ENCODE data around the gene MALSU1. TPM values are rescaled to one million over a fixed set of nuclear protein-coding genes. Genes with fewer than 3 reads are reported as not detected.

The MALSU1 gene
- 100 to 1,000 TPM in 2 of 4 donors, 10 to 100 TPM in 2; 79.5 to 109 (median 98.3) TPM for total RNA-seq
- polyA plus RNA-seq = 100 to 1,000 TPM in 1 of 3 donors, 10 to 100 TPM in 2; 65.2 to 108 (median 75.2) TPM
- long read RNA-seq, donor 1, transcript MALSU1-202 (4 exons, 3,044 nt) = major isoform, 19 of 22 reads
- long read RNA-seq, donor 1, partial matches to known transcripts = 1 of 22 reads
- long read RNA-seq, donor 1, other reads (novel, unspliced or antisense) = 2 of 22 reads
- long read RNA-seq, donor 2, transcript MALSU1-202 (4 exons, 3,044 nt) = major isoform, 32 of 34 reads
- long read RNA-seq, donor 2, partial matches to known transcripts = 0 of 34 reads
- long read RNA-seq, donor 2, other reads (novel, unspliced or antisense) = 2 of 34 reads

DNA sequence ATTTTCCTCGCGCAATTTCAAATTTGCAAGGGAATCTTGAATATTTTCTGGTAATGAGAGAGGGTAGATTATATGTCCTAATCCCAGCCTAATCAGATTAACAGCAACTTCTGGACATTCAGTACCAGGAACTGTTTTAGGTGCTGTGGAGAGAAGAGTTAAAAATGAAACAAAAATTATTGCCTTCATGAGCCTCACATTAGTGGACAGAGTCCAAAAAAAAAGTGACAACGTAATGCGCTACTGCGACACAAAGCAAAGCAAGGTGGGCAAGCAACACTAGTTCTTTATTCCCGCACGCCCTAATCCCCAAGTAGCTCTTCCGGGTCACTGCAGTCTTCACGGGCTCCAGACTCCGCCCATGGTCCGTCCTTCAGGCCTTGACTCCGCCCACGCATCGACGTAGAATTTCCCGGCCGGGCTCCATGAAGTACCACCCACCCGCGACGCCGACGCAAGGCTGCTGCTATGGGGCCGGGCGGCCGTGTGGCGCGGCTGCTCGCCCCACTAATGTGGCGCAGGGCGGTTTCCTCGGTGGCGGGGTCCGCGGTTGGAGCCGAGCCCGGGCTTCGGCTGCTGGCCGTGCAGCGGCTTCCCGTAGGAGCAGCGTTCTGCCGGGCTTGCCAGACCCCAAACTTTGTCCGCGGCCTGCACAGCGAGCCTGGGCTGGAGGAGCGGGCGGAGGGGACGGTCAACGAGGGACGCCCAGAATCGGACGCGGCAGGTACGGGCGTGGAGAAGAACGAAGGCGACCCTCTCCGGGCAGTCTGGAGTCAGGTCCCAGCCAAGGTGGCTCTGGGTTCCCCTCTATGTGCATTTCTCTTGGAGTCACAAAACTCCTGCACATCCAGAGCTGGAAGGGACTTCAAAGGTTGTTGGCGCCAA lies at the start of gene MALSU1:
MALSU1 (plus strand) TSS at position 455 of the 885 bp plus-strand sequence; CDS start at position 469, 14 bp downstream.
- Histone ChIP-seq H3K4me1 (peaks cover 20% of the 10 kb centered on the region), H3K9me3 (no peaks in the 10 kb centered on the region), H3K4me3 (peak within 1 kb of the TSS; percentile 81), H3K27ac (peak within 1 kb of the TSS; percentile 86), H3K36me3 (ENCODE audit: insufficient read depth in 1 of 2, low read depth in 1 of 2) (peaks cover 5 to 28% of the 10 kb centered on the region in 2 donors), H3K27me3 (ENCODE audit: insufficient read depth in 3 of 3, low read length in 2 of 3) (no peaks in the 10 kb centered on the region)
- 0 to 2% (median 1%) methylated on average over 59 of the region's 59 CpGs for WGBS, 3 donors
- peak; percentile 100 for ATAC-seq
- DNase-seq = peak; percentile 97 to 98
- intact Hi-C loops (cut with DNase I) = no loop called here
- TF ChIP-seq, protein P1, sequence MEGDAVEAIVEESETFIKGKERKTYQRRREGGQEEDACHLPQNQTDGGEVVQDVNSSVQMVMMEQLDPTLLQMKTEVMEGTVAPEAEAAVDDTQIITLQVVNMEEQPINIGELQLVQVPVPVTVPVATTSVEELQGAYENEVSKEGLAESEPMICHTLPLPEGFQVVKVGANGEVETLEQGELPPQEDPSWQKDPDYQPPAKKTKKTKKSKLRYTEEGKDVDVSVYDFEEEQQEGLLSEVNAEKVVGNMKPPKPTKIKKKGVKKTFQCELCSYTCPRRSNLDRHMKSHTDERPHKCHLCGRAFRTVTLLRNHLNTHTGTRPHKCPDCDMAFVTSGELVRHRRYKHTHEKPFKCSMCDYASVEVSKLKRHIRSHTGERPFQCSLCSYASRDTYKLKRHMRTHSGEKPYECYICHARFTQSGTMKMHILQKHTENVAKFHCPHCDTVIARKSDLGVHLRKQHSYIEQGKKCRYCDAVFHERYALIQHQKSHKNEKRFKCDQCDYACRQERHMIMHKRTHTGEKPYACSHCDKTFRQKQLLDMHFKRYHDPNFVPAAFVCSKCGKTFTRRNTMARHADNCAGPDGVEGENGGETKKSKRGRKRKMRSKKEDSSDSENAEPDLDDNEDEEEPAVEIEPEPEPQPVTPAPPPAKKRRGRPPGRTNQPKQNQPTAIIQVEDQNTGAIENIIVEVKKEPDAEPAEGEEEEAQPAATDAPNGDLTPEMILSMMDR (IDR thresholded peaks at IDR 0.05) = no peak

- Histone ChIP-seq H3K27ac (no peak overlapping the region), H3K36me3 (ENCODE audit: insufficient read depth in 1 of 2, low read depth in 1 of 2) (peaks cover 0 to 3% of the 10 kb centered on the region in 2 donors), H3K9me3 (peaks cover 3% of the 10 kb centered on the region), H3K4me3 (no peak overlapping the region), H3K27me3 (ENCODE audit: insufficient read depth in 3 of 3, low read length in 2 of 3) (peaks cover 0 to 14% (median 6%) of the 10 kb centered on the region in 3 donors), H3K4me1 (no peaks in the 10 kb centered on the region)
- DNase-seq (no peak), ATAC-seq (no peak)
- intact Hi-C loops (cut with DNase I) = no loop called here
- TF ChIP-seq, protein P1 (IDR thresholded peaks at IDR 0.05) = no peak
Measured at GRCh38 chr7:23249486-23249885, 49.7 kb upstream of the MALSU1 start.

DNA sequence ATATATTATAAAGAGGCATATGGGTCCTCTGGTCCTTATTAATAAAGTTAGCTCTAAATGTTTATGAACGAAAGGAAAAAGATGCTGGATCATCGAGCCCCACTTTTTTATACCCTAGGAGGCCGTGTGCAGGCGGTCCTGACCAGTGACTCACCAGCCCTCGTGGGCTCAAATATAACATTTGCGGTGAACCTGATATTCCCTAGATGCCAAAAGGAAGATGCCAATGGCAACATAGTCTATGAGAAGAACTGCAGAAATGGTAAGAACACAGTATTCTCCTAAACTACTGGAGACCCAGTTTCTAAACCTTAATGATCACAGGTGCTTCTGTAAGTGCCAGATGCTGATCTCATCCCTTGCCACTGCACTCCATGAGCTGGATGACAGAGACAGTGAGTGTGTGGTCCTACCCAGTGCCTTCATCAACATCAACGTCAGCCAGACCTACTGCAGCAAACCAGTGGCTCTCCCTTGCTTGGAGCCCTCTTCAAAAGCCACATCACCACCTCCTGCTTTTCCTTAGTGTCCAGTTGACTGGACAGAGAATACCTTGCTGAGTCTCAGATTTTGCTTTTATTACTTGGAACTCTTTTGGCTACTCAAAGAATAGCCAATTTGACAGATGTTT lies 45.0 kb upstream of the MALSU1 start:
- WGBS, 3 donors = 64 to 80% (median 67%) methylated on average over 7 of the region's 7 CpGs
- DNase-seq = no peak
- Histone ChIP-seq H3K4me1 (no peaks in the 10 kb centered on the region), H3K27ac (no peak overlapping the region), H3K4me3 (no peak overlapping the region), H3K9me3 (peaks cover 3% of the 10 kb centered on the region), H3K27me3 (ENCODE audit: insufficient read depth in 3 of 3, low read length in 2 of 3) (peaks cover 0 to 5% (median 0%) of the 10 kb centered on the region in 3 donors), H3K36me3 (ENCODE audit: insufficient read depth in 1 of 2, low read depth in 1 of 2) (peaks cover 0 to 12% of the 10 kb centered on the region in 2 donors)
- intact Hi-C loops (cut with DNase I) = no loop called here
- no peak for ATAC-seq
- TF ChIP-seq, protein P1 (IDR thresholded peaks at IDR 0.05) = no peak

GRCh38 chr7:23256731-23257130 lies 42.4 kb upstream of the MALSU1 start:
- no peaks in the 10 kb centered on the region for H3K4me1 ChIP-seq
- peaks cover 0 to under 1% (median 0%) of the 10 kb centered on the region in 3 donors for H3K27me3 ChIP-seq (ENCODE audit: insufficient read depth in 3 of 3, low read length in 2 of 3)
- ATAC-seq (no peak), DNase-seq (no peak)
- TF ChIP-seq, protein P1 (IDR thresholded peaks at IDR 0.05) = no peak
- WGBS, 3 donors = 78 to 95% (median 84%) methylated on average over 7 of the region's 7 CpGs
- H3K36me3 ChIP-seq (ENCODE audit: insufficient read depth in 1 of 2, low read depth in 1 of 2) = peaks cover 0 to 12% of the 10 kb centered on the region in 2 donors
- H3K27ac ChIP-seq = no peak overlapping the region
- no peak overlapping the region for H3K4me3 ChIP-seq
- intact Hi-C loops (cut with DNase I) = no loop called here
- peaks cover 3% of the 10 kb centered on the region for H3K9me3 ChIP-seq

Data from psoas muscle (tissue), 8 donors.